Calu3 (cell line): ENCODE data around the gene LRP5. TPM values are rescaled to one million over a fixed set of nuclear protein-coding genes. Genes with fewer than 3 reads are reported as not detected.

Experiments used
- BruUV-seq: library from RNA; stranded (reverse); fragments of 400-500 nt; replicated peaks from 2 replicates; lab custom pipeline; 2021; lab: Mats Ljungman, UMichigan
- CTCF ChIA-PET: fragments of 300-600 bp; sonication (Branson Sonifier 250); formaldehyde crosslinking; loops from one replicate; lab custom pipeline; 2022; ENCODE audit warnings: antibody characterized with exemption; lab: Charles Lee
- DNase-seq: peaks from one replicate; pipeline ENCODE4 v3.0.0; 2022
- H3K27ac Mint-ChIP-seq: one replicate; pipeline ENCODE4 v1.8.0; 2022; ENCODE audit warnings: mixed read lengths; ENCODE audit not compliant: unreplicated experiment
- H3K27me3 Mint-ChIP-seq: one replicate; pipeline ENCODE4 v1.8.0; 2022; ENCODE audit warnings: mixed read lengths; ENCODE audit not compliant: unreplicated experiment
- H3K36me3 Mint-ChIP-seq: one replicate; pipeline ENCODE4 v1.8.0; 2022; ENCODE audit warnings: mild to moderate bottlenecking, moderate library complexity, mixed read lengths; ENCODE audit not compliant: insufficient read depth, unreplicated experiment
- H3K4me1 Mint-ChIP-seq: one replicate; pipeline ENCODE4 v1.8.0; 2022; ENCODE audit warnings: mild to moderate bottlenecking, low read depth, mixed read lengths; ENCODE audit not compliant: unreplicated experiment
- H3K4me3 Mint-ChIP-seq: one replicate; pipeline ENCODE4 v1.8.0; 2022; ENCODE audit warnings: mild to moderate bottlenecking, low read depth, moderate library complexity, mixed read lengths; ENCODE audit not compliant: unreplicated experiment
- H3K9me3 Mint-ChIP-seq: one replicate; pipeline ENCODE4 v1.8.0; 2022; ENCODE audit warnings: low read depth, mixed read lengths; ENCODE audit not compliant: unreplicated experiment
- intact Hi-C: fragments of 100-400 bp; cut with micrococcal nuclease; formaldehyde crosslinking; loops from one replicate; pipeline ENCODE4 v1.10.0; 2022; ENCODE audit not compliant: unreplicated experiment
- total RNA-seq: library from RNA; stranded (reverse); gene quantifications from 2 replicates; pipeline ENCODE4 v1.2.3, GENCODE V29; 2022
- TF ChIP-seq, protein P1 (sequence below): fragments of 200-600 bp; IDR thresholded peaks from one replicate; pipeline ENCODE4 v1.8.0; 2022; ENCODE audit warnings: antibody characterized with exemption; ENCODE audit not compliant: unreplicated experiment

Gene LRP5
- total RNA-seq, 1 experiment from 2014 or later, result 82.0 TPM

DNA sequence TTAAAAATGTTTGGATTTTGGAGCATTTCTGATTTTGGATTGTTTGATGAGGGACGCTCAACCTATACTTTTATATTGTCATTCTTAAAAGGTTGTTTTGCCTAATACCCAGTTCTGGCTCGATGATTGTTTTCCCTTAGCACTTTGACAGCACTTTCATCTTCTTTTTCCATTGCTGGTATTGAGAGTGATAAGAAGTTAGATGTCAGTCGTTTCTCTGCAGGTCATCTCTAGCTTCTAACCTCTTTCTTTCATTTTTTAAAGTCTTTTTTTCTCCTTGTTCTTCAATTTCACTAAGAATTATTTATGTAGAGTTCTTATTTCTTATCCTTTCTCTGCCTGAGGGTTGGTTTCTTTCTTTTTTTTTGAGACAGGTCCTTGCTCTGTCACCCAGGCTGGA lies 167.0 kb downstream of the LRP5 start:
- Mint-ChIP-seq H3K4me1 (peaks cover 21% of the 10 kb centered on the region), H3K27ac (no peak overlapping the region), H3K4me3 (no peak overlapping the region), H3K27me3 (no peaks in the 10 kb centered on the region), H3K9me3 (no peaks in the 10 kb centered on the region), H3K36me3 (no peaks in the 10 kb centered on the region)
- DNase-seq, result no peak
- BruUV-seq, result no TSS peak
- CTCF ChIA-PET, result no interaction called here
- intact Hi-C loops, result no loop called here
- TF ChIP-seq, protein P1, sequence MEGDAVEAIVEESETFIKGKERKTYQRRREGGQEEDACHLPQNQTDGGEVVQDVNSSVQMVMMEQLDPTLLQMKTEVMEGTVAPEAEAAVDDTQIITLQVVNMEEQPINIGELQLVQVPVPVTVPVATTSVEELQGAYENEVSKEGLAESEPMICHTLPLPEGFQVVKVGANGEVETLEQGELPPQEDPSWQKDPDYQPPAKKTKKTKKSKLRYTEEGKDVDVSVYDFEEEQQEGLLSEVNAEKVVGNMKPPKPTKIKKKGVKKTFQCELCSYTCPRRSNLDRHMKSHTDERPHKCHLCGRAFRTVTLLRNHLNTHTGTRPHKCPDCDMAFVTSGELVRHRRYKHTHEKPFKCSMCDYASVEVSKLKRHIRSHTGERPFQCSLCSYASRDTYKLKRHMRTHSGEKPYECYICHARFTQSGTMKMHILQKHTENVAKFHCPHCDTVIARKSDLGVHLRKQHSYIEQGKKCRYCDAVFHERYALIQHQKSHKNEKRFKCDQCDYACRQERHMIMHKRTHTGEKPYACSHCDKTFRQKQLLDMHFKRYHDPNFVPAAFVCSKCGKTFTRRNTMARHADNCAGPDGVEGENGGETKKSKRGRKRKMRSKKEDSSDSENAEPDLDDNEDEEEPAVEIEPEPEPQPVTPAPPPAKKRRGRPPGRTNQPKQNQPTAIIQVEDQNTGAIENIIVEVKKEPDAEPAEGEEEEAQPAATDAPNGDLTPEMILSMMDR, result no peak

DNA sequence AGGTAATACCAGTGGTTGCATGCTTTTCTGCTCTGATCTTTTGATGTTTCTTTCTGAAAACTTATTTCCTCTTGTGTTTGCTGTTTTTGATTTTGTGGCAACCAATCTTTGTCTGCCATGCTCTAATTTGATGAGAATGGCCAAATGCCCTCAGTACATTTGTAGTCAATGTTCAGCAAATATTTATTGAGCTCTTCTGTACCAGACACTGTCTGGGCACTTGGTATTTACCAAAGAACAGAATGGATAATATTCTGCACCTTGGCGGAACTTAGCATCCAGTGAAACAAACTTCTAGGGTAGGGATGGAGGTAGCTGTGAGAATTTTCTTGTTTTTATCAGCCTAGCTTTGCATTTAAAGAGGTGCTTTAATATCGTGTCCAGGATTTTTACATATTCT lies 167.8 kb downstream of the LRP5 start:
- Mint-ChIP-seq H3K36me3 (peaks cover 1% of the 10 kb centered on the region), H3K27ac (no peak overlapping the region), H3K4me3 (no peak overlapping the region), H3K27me3 (no peaks in the 10 kb centered on the region), H3K4me1 (peaks cover 21% of the 10 kb centered on the region), H3K9me3 (peaks cover under 1% of the 10 kb centered on the region)
- TF ChIP-seq, protein P1, result no peak
- no TSS peak for BruUV-seq
- CTCF ChIA-PET, result no interaction called here
- DNase-seq, result no peak
- intact Hi-C loops, result no loop called here

DNA sequence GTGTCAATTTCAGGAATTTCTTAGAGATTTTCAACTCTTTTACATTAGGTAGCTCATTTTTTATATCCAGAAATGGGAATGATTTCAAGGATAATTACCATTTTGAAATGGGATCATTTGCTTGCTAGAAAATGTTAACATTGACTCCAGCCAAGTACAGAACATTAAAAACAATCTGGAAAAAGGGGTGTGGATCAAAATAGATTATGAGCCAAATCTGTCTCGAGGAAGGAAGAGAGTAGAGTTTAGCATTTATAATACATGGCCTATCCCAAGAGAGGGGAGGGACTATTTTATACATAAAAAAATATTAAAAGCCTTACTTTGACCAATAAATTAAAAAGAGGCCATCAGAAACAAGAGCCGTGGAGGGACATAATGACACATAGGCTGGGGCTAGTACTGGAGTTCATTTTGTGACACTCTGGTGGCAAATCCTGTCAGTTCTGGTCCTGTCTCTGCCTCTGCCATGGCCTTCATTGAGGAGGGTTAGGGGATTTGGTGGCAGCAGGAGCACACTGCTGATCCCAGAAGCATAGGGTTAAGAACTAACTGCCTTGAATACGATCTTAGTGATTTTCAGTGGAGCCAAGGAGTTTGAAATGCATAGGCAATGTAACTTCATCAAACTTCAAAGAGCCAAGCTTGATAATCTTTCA lies 168.6 kb downstream of the LRP5 start:
- Mint-ChIP-seq H3K27me3 (no peaks in the 10 kb centered on the region), H3K4me1 (peaks cover 21% of the 10 kb centered on the region), H3K36me3 (peaks cover 4% of the 10 kb centered on the region), H3K27ac (no peak overlapping the region), H3K4me3 (no peak overlapping the region), H3K9me3 (peaks cover 3% of the 10 kb centered on the region)
- TF ChIP-seq, protein P1, result no peak
- CTCF ChIA-PET, result no interaction called here
- intact Hi-C loops, result no loop called here
- no TSS peak for BruUV-seq
- no peak for DNase-seq

DNA sequence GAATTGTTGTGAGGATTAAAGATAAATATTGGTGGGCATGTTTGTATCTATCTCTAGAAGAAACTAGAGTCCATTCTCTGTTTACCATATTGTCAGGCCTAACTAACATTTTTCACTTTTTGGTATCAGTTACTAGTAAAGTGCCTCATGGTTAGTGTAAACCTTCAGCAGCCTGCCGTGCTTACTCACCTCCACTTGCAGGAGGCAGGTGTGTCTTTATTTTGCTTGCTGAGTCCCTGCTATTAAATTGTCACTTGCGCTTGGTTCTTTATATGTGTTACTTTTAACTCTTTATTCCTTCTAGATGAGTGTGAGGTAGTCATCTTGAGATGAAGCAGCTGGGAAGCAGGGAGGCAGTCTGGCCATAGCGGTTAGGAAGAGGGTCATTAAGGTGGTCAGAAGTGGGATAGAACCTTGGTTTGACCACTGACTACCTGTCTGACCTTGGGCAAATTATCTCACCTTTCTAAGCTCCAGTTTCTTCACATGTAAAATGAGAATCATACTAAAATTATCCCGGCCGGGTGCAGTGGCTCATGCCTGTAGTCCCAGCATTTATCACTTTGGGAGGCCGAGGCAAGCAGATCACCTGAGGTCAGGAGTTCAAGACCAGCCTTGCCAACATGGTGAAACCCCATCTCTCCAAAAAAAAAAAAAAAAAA lies 169.3 kb downstream of the LRP5 start:
- H3K4me1 Mint-ChIP-seq, result peaks cover 23% of the 10 kb centered on the region
- H3K9me3 Mint-ChIP-seq, result peaks cover 3% of the 10 kb centered on the region
- CTCF ChIA-PET, result no interaction called here
- no TSS peak for BruUV-seq
- H3K27me3 Mint-ChIP-seq, result no peaks in the 10 kb centered on the region
- intact Hi-C loops, result no loop called here
- no peak overlapping the region for H3K4me3 Mint-ChIP-seq
- no peak for DNase-seq
- H3K36me3 Mint-ChIP-seq, result peaks cover 4% of the 10 kb centered on the region
- H3K27ac Mint-ChIP-seq, result no peak overlapping the region
- TF ChIP-seq, protein P1, result no peak
